NCI-H2171 (cell line): Measurements from ENCODE around the gene LGALS9C.
"Not testable (repeated sequence)": the region's sequence is repeated elsewhere in the genome, so short reads cannot be mapped to it uniquely, and the experiment has no call there.

Source experiments
- DNase-seq: peaks from one replicate; lab custom pipeline; 2025; lab: John Stamatoyannopoulos, UW

LGALS9C gene

GRCh38 chr17:18478977-18479595, 2.5 kb downstream of the LGALS9C start:
- DNase-seq: not testable (repeated sequence)

GRCh38 chr17:18481775-18482174, 5.2 kb downstream of the LGALS9C start:
- DNase-seq: not testable (repeated sequence)

GRCh38 chr17:18485936-18486464, 9.4 kb downstream of the LGALS9C start:
- DNase-seq: not testable (repeated sequence)

GRCh38 chr17:18487633-18488032, 11.0 kb downstream of the LGALS9C start:
- not testable (repeated sequence) for DNase-seq

- not testable (repeated sequence) for DNase-seq
Measured at GRCh38 chr17:18488622-18489021, 12.0 kb downstream of the LGALS9C start.

- DNase-seq: not testable (repeated sequence)
Measured at GRCh38 chr17:18490016-18490415, 13.4 kb downstream of the LGALS9C start.

- not testable (repeated sequence) for DNase-seq
Measured at GRCh38 chr17:18492712-18493480, 16.3 kb downstream of the LGALS9C start.

GRCh38 chr17:18494250-18494768, 17.7 kb downstream of the LGALS9C start:
- DNase-seq: not testable (repeated sequence)

- not testable (repeated sequence) for DNase-seq
Measured at GRCh38 chr17:18497044-18497443, 20.5 kb downstream of the LGALS9C start.

GRCh38 chr17:18499100-18499499, 22.5 kb downstream of the LGALS9C start:
- not testable (repeated sequence) for DNase-seq

- not testable (repeated sequence) for DNase-seq
Measured at GRCh38 chr17:18499756-18500155, 23.2 kb downstream of the LGALS9C start.

- DNase-seq: not testable (repeated sequence)
Measured at GRCh38 chr17:18500281-18500680, 23.7 kb downstream of the LGALS9C start.

- DNase-seq: not testable (repeated sequence)
Measured at GRCh38 chr17:18500816-18501215, 24.2 kb downstream of the LGALS9C start.

- DNase-seq: not testable (repeated sequence)
Measured at GRCh38 chr17:18503221-18503620, 26.6 kb downstream of the LGALS9C start.

- DNase-seq: not testable (repeated sequence)
Measured at GRCh38 chr17:18507729-18508128, 31.1 kb downstream of the LGALS9C start.

GRCh38 chr17:18508667-18509066, 32.1 kb downstream of the LGALS9C start:
- not testable (repeated sequence) for DNase-seq

GRCh38 chr17:18521100-18521499, 44.5 kb downstream of the LGALS9C start:
- DNase-seq: not testable (repeated sequence)

GRCh38 chr17:18525015-18525414, 48.4 kb downstream of the LGALS9C start:
- DNase-seq: not testable (repeated sequence)

GRCh38 chr17:18526168-18526800, 49.7 kb downstream of the LGALS9C start:
- DNase-seq: not testable (repeated sequence)

- DNase-seq: not testable (repeated sequence)
Measured at GRCh38 chr17:18527354-18527753, 50.8 kb downstream of the LGALS9C start.

- not testable (repeated sequence) for DNase-seq
Measured at GRCh38 chr17:18528435-18528834, 51.8 kb downstream of the LGALS9C start.

GRCh38 chr17:18528899-18529500, 52.4 kb downstream of the LGALS9C start:
- DNase-seq: not testable (repeated sequence)
